NB4 (cell line): Measurements from ENCODE around the gene RSL24D1.

ENCODE experiments used
- DNase-seq: peaks from one replicate; pipeline ENCODE4 v3.0.0; 2010; ENCODE audit warnings: low read depth
- H3K4me3 ChIP-seq: one replicate; pipeline ENCODE4 v1.5.1; 2011; ENCODE audit warnings: mild to moderate bottlenecking, low read depth, low read length, moderate library complexity
- MYC ChIP-seq: IDR thresholded peaks from 2 replicates; pipeline ENCODE4 v1.6.1; 2011; ENCODE audit warnings: low read depth, low read length
- POLR2A ChIP-seq: IDR thresholded peaks from 2 replicates; pipeline ENCODE4 v1.6.1; 2011; ENCODE audit warnings: mild to moderate bottlenecking; ENCODE audit not compliant: insufficient read length; ENCODE audit errors: extremely low read depth
- TF ChIP-seq, protein P1 (sequence below): IDR thresholded peaks from one replicate; pipeline ENCODE4 v1.5.1; 2012; ENCODE audit warnings: low read depth, low read length
- TF ChIP-seq, protein P2 (sequence below): IDR thresholded peaks from 2 replicates; pipeline ENCODE4 v1.6.1; 2011; ENCODE audit warnings: low read depth, low read length

The RSL24D1 gene

DNA sequence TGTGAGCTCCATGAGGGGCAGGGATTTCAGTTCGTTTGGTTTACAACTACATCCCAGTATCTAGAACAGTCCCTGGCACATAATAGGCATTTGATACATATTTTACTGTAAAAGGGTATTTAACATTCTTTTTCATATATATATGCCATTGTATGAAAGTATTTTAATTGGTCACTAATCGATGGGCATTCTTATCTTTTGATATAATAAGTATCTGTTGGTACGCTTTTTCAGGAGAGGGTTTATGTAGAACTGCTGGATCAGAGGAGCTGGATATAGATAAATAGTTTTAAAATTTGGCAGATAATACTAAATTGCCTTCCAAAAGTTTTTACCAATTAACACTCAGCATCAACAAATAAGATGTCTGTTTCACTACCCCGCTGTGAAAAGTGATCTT is 978 bp upstream of the RSL24D1 start:
- peak overlapping the region; percentile 78 for H3K4me3 ChIP-seq
- TF ChIP-seq, protein P1, sequence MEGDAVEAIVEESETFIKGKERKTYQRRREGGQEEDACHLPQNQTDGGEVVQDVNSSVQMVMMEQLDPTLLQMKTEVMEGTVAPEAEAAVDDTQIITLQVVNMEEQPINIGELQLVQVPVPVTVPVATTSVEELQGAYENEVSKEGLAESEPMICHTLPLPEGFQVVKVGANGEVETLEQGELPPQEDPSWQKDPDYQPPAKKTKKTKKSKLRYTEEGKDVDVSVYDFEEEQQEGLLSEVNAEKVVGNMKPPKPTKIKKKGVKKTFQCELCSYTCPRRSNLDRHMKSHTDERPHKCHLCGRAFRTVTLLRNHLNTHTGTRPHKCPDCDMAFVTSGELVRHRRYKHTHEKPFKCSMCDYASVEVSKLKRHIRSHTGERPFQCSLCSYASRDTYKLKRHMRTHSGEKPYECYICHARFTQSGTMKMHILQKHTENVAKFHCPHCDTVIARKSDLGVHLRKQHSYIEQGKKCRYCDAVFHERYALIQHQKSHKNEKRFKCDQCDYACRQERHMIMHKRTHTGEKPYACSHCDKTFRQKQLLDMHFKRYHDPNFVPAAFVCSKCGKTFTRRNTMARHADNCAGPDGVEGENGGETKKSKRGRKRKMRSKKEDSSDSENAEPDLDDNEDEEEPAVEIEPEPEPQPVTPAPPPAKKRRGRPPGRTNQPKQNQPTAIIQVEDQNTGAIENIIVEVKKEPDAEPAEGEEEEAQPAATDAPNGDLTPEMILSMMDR: no peak
- no peak for TF ChIP-seq MYC
- TF ChIP-seq POLR2A: no peak
- TF ChIP-seq, protein P2, sequence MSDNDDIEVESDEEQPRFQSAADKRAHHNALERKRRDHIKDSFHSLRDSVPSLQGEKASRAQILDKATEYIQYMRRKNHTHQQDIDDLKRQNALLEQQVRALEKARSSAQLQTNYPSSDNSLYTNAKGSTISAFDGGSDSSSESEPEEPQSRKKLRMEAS: no peak
- DNase-seq: no peak

DNA sequence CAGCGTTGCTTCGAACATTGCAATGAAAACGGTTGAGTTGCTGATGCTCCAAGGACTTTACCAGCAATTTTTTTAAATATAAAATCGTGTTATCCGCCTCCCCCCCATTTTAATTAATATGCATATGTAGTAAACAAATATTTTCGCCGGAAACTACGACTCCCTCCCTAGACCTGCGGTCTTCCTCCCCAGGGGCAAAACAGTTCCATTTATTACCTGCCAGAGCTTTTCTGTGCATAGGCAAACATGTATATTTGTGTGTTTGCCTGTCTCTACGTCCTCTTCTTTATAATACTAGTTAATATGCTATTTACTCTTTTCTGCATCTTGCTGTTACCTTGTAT is 593 bp upstream of the RSL24D1 start:
- TF ChIP-seq, protein P1: no peak
- no peak for TF ChIP-seq POLR2A
- TF ChIP-seq, protein P2: no peak
- no peak for TF ChIP-seq MYC
- no peak for DNase-seq
- peak overlapping the region; percentile 78 for H3K4me3 ChIP-seq

DNA sequence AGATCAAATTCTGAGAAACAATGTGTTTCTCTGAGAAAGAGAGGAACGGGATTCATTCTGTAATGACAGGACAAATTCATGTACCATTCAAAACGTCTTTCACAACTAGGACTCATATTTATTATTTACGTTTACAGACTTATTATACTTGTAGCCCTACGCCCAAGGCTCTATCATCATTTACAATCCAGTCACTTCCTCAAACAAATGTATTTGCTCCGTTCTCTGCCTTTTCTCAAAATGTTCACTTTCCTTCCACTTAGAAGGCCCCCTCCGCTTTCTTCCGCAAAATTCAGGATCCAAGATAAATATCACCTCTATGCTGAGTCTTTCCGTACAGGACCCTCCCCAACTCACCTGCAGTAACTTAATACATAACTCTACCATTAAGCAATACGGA is 745 bp downstream of the RSL24D1 start:
- no peak for TF ChIP-seq MYC
- TF ChIP-seq, protein P2: no peak
- TF ChIP-seq POLR2A: no peak
- TF ChIP-seq, protein P1: no peak
- DNase-seq: peak; percentile 51
- peak overlapping the region; percentile 78 for H3K4me3 ChIP-seq

DNA sequence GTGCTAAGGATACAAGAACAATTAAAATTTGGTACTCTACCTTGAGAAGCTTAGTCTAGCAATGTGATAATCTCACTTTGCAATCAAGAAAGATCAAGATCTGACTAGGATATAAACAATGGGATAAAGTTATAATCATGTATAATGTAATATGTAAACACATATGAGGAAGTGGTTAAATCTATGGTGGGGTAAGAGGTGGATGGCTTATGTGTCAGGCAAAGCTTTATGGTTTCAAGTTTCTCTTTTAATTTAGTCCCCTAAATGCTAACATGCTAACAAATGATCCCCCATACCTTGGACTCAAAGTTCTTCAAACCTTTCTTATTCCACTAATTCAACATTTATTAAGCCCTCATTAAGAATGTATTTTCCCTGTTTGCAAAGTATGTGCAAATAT is 2.5 kb downstream of the RSL24D1 start:
- TF ChIP-seq MYC (no peak), POLR2A (no peak)
- TF ChIP-seq, protein P2: no peak
- TF ChIP-seq, protein P1: no peak
- DNase-seq: peak; percentile 41
- peak overlapping the region; percentile 78 for H3K4me3 ChIP-seq

DNA sequence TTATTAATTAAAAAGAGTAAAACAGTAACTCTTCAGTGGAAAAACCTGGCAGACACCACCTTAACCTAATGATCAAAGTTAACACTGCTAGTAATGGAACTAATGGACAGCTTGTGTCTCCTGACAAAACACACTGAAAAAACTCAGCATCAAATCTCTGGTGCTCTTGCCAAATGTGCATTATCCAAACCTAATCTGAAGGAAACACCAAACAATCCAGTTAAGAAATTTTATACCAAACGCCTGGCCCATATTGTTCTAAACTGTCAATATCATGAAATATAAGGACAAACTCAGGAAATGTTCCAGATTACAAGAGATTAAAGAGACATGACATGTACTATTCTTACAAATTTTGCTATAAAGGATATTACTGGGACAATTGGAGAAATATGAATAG is 10.4 kb downstream of the RSL24D1 start:
- H3K4me3 ChIP-seq: no peak overlapping the region
- TF ChIP-seq, protein P1: no peak
- TF ChIP-seq, protein P2: no peak
- no peak for TF ChIP-seq POLR2A
- TF ChIP-seq MYC: no peak
- no peak for DNase-seq

DNA sequence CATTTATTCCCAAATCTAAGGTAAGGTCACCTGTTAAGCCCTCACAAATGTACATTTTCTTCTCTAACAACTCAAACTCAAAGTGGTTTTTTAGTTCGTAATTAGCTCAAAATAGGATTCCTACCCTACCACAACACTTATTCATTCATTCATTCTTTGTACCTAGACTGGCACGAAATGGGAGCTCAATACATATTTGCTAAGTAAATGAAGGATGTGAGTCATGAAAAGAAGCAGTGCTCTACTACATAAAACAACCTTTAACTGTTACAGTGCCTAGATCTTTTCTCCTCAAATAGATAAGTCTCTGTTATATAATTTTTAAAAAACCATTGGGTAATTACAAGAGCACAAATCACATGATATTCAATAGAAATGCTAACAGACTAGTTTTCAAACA is 13.1 kb downstream of the RSL24D1 start:
- H3K4me3 ChIP-seq: no peak overlapping the region
- no peak for DNase-seq
- TF ChIP-seq POLR2A (no peak), MYC (no peak)
- TF ChIP-seq, protein P2: no peak
- TF ChIP-seq, protein P1: no peak
